ENCODE measurements around the gene UNC5B.

Gene UNC5B

DNA sequence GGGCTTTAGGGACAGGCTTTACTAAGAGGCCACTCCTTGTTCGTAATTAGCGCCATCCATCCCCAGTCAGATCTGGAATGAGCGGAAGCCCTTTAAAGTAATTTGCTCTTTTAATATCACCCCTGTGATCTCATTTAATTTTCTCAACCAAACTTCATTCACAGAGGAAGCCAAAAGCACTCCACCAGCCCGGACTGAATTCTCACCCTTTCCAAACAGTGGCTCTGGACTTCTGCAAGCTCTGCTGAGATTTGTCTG lies 43.1 kb downstream of the UNC5B start:
- DNase-seq (ENCODE audit: low read depth), result no peak

DNA sequence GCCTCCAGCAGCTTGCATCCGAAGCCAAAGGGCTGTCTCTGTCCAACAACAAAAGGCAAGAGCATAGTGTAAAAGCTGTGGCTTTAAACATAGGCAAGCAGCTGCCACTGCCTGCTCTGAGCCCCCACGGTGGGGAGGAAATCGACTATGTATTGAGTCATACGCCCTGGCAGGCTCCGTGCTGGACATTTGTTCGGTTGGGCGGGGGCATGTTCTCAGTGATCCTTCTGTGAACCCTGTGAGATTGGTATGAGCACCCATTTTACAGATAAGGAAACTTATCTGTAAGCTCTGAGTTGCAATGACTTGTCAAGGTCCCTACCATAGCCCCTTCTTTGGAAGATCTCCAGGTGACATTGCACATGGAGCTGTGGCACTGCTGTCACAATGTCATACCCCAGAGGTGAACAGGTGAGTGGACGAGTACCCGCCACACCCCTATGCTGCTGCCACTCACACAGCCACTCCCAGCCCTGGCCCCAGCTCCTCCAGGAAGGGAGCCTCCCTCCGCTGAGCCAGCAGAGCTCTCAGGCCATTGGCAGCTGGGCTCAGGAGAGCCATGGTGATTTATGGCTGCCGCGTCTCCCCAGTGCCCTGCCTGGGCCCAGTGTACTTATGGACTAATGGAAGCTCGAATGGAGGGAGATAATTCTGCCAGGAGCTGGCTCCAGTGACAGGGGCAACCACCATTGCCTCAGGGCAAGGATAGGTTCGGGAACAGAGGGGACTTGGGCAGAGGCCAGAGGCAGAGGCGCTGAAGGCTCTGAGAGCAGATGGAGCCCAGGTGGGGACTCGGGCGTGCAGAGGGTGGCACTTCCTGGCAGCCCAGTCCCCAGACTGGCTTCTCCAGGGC lies 43.7 kb downstream of the UNC5B start:
- DNase-seq (ENCODE audit: low read depth), result no peak

DNA sequence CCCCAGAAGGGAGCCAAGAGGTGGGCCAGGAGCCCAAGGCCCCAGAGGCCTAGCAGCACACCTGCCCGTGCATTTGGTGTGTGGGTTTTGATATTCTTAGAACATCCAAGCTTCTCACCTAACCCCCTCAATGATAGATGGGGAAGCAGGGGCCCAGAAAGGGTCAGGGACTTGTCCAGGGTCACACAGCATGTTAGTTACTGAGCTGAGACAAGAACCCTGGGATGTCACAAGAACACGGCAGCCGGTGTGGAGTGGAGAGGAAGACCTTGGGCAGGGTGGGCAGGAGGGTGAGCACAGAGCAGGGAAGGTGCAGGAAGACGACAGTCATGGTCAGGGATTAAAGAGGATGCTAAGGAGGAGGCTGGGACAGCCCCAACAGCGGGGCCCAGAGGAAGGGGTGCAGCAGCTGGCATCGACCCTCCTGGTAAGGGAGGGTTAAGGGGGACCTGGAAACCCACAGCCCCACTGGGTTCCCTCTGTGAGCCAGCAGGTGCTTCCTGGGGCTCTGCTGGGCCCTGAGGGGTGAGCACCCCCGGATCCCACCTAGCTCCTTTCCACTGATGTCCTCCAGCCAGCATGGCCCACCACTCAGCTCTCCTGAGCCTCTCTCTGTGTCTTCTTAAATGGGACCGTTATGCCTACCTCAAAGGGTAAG lies 44.4 kb downstream of the UNC5B start:
- no peak for DNase-seq (ENCODE audit: low read depth)

DNA sequence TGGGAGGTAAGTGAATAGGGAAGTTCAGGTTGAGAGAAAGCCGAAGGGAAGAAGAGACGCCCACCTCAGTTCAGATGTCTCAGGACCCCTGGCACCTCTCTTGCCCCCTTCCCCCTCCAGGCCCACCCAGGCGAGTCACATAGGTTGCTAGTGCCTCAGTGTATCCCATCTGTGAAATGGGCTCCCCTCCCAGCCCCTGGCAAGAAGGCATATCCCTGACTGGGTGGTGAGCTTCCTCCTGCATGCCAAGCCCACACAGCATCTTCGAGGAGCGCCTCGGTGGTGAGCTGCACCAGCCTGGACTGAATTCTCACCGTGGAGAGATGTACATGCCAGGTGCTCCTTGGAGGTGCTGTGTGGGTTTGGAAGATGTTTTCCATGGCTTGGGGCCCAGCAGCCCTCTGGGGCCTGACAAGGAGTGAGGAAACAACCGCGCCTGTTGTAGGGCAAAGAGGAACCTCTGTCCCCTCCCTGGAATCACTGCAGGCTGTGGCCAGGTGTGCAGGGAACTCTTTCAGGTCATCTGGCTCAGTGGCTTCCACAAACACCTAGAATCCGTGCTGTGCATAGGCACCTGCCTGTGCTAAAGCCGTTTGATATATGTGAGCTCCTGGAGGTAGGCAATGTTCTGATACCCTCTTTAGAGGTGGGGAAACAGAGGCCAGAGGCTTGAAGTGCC lies 45.1 kb downstream of the UNC5B start:
- DNase-seq (ENCODE audit: low read depth), result no peak

DNA sequence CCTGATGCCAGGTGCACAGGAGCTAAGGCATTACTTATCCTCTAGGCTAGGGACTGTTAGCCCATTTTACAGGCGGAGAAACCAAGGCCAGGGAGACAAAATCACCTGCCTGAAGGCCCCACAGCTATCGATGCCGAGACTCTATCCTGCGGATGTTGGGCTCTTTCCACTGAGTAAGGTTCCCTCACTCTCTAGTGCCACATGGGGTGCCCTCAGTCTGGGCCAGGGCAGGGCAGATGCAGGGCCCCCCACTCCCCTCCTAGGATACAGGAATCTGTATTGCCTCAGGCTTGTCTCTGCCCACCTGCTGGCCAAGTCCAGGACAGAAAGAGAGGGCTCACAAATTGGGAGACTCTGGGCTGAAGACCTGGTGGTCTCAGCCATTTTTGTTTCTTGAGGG lies 45.7 kb downstream of the UNC5B start:
- no peak for DNase-seq (ENCODE audit: low read depth)

DNA sequence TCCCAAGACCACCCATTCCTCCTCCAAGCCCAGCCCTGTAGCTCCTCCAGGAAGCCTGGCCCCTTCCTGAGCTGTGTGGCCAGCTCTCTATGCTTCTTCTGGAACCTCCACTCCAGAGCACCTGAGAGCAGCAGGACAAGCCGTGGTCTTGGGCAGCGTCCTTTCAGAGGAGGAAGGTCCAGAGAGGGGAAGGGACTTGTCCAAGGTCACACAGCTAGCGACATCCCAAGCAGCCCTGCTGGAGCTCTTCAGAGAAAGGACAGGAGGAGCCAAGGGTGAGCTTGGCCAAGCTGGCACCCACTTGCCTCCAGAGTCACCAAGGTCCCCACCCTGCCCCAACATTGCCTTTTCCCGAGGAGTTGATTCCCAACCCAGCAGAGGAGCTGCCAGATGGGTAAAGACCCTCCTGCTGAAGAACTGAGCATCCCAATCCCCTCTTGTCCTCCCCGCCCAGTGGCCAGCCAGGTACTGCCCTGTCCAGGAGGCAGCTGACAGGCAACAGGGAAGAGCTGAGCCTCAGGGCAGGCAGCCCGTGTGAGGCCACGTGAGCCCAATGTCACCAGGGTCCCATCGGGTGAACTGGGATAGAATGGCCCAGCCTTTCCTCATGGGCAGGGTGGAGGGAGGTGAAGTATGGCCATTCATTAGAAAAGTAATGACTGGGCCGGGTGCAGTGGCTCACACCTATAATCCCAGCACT lies 46.2 kb downstream of the UNC5B start:
- no peak for DNase-seq (ENCODE audit: low read depth)

DNA sequence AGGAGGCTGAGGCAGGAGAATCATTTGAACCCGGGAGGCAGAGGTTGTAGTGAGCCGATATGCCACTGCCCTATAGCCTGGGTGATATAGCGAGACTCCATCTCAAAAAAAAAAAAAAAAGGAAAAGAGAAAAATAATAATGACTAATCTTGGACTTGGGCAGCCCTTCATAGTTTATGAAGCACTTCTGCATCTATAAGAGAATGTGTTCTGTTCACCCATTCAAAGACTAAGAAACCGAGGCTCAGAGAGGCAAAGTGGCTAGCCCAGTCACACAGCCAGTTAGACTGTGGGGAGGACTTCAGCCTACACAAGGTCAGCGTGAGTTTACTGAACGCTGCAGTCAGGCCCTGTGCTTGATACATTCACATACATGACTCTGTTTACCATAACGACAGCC lies 46.9 kb downstream of the UNC5B start:
- no peak for DNase-seq (ENCODE audit: low read depth)

DNA sequence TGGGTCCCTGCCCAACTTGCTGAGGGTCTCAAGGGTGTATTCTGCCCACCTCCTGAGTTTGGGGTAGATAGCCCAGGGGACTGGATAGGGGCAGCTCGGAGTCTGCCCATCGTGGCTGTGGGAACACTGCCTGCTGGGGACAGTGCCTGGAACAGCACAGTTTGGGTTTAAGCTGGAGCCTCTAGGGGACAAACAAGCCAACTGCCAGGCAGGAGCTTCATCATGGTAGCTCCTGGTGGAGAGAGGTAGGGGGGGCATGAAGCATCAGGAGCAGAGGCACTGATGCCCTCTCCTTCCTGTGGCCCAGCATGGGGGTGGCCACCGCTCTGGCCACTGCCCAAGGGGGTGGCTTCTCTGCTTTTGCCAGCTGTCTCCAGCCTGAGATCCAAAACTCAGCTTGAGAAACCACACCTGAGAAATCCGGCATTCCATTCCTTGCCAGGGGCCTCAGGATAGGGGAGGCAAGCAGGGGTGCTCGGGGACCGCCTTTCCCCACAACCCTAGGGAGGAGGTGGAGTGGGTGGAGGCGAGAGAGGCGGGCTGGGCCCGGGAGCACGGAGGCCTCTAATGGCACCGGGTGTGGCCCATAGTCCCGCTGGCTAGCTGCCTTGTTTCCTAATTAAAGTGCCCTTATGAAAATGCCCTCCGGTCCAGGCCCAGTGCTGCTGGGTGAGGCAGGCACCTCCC lies 47.6 kb downstream of the UNC5B start:
- no peak for DNase-seq (ENCODE audit: low read depth)

DNA sequence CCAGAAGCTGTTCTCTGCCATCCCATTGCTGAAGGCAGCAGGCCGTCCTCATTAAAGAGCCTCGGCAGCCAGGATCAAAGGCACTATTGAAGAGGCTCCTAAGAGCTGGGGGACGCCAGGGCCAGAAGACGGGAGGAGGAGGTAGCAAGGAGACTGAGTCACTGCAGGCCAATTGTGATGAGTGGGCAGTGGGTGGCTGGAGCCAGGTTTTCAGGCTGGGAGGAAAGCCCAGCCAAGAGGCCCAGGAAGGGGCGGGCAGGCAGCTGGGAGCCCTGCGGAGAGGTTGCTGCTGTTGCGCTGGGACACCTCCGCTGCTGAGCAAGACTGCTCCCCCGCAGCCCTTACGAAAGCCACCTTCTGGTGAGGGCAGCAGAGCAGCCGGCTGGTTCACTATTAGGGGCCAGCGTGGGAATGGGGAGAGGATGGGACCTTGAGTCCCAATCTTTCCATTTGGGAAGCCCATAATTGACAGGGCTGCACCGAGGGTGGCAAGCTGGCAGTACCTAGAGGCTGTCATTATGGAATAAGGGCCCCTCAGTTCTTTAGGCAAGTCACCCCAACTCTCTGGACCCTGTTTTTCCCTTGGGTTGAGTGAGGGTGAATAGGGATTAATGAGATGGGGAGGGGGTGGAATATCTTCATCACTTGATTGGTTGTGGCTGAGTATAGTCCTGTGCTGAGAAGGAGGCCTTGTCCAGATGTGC lies 48.4 kb downstream of the UNC5B start:
- DNase-seq (ENCODE audit: low read depth), result no peak

DNA sequence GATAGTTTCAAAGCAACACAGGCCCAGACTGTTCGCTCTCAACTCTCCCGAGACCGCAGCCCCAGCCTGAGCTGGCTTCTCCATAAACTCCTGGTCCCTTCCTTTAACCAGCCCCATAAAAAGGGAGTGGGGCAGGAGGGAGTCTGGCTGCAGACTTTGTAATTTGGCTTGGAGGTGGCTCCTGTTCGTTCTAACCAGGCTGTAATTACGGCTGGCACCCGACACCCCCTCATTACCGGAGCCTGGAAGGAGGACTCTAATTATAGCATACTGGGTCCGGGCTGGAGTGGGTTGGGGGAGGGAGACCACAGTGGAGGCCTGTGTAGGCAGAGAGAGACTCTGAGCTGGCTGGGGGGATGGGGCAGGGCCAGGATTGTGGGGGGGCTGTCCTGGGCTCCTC lies 49.7 kb downstream of the UNC5B start:
- no peak for DNase-seq (ENCODE audit: low read depth)

DNA sequence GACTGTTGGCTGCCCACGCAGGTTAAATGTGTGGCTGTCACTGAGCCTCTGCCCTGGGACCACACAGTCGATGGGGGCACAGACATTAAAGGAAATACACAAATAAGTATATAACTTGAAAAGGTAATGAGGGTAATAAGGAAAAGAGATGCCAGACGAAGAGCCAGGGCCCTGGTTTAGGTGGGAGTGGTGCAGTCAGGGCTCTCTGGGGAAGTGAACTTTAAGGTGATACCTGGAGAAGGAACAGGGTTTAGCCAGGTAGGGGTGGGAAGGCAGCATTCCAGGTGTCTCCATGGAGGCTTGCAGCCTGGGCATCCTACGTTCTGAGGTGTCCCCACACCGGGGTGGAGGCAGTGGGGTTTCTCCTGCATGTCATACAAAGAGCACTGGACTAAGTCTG lies 50.4 kb downstream of the UNC5B start:
- DNase-seq (ENCODE audit: low read depth), result no peak

DNA sequence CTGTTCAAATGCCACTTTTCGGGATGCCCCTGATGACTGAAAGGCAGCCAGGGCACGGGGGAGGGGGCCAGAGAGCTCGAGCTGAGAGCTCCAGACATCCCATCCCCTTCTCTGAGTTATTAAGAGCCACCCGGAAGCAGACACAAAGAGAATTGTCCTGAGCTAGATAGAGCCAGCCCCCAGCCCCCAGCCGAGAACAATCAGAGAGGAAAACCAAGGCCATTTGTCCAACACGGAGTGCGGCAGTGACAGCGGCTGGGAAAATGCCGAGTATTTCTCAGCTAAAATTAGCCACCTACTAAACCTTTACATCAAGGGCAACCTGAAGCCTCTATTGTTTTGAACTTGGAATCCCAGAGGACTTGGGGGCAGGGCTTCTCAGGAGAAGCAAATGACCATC lies 51.0 kb downstream of the UNC5B start:
- DNase-seq (ENCODE audit: low read depth), result no peak

DNA sequence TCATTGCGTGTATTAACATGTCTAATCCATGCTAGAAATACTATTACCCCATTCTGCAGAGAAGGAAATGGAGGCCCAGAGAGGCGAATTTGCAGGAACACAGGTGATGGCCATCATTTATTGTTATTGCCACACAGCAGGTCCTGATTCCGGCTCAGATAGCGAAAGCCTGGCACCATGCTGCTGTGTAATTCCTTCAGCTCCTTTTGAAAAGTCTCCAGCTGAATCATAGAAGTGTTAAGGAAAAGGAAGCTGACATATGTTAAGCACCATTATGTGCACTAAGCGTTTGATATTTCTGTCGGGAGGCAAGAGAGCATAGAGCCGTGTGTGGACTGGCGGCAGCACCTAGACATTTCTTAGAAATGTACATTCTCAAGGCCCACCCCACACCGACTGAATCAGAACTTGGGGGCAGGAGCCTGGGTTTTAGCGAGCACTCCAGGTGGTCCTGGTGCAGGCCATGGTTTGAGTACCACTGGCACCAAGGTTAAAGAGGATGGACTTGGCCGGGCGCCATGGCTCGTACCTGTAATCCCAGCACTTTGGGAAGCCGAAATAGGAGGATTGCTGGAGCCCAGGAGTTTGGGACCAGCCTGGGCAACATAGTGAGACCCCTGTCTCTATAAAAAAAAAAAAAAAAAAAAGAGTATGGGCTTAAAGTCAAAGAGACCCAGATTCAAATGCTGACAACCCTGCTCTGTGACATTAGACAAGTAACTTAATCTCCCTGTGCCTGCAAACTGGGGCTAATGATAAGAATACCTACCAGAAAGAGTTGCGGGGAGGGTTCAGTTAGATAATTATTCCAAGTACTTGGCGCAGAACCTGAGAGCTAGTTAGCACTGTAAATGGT lies 52.2 kb downstream of the UNC5B start:
- DNase-seq (ENCODE audit: low read depth), result no peak

DNA sequence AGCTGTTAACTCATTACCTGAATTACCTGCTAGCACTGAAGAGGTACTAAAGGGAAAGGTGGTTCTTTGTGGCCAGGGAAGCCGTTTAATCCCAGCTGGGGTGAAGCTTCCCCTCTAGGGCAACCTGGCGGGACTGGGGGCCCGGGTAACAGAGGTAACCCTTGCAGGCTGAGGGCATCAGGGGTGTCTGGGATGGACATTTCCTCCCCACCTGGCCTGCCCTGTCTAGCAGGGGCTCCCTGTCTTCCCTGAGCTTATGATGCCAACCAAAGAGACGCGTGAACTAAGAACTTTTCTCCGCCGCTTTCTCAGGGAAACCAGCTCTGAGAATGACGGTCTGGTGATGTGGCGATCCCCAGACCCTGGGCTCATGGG lies 52.8 kb downstream of the UNC5B start:
- no peak for DNase-seq (ENCODE audit: low read depth)

DNA sequence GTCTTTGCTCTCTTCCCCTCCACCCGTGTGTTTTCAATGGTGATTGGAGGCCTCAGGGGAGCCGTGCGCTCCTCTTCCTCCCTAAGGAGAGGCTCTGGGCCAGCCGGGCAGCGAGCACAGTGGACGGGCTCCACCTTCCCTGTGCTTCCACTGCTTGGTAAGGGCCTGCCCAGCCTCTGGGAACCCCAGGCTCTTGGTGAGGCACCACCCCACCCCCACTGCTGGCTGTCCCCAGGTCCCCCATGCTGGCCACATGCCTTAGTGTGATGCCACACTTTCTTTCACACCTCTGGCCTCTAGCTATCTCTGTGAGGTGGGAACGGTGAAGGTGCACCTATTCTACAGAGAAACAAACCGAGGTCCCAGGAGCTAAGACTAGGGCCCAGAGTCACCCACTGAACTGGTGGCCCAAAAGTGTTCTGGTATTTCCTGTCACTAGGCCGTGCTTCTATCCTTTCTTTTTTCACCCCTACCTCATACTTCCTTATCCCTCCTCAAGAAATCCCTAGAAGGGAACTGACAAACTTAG lies 53.3 kb downstream of the UNC5B start:
- no peak for DNase-seq (ENCODE audit: low read depth)

DNA sequence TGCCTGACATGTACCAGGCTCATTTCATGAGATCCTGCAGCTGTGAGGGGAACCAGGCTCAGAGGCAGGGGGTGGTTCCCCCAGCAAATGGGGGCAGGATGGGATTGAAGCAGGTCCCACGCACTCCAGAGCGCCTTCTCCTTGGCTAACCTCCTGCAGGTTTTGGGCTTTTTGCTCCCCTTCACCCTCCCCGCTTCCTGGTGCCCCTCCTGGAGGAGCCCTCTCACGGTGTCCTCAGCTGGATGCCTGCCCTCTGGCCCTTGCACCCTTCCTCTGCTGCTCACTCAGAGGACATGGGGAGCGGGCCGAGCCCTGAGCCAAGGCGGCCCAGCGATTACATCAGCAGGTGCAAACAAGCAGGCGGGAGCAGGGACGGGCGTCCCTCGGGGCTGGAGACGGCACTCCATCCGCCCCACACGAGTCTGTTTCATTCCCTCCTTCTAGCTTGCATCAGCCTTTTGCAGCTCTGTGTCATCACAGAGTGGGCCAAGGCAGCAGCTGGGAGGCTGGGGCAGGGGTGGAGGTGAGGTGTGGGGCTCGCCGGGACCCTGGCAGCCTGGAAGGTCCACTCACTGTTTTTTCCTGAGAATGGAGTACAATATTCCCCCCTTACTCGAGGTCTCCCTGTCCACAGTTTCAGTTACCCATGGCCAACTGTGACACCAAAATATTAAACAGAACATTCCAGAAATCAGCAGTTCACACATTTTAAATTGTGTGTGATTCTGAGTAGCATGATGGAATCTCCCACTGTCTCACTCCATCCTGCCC lies 54.0 kb downstream of the UNC5B start:
- no peak for DNase-seq (ENCODE audit: low read depth)

DNA sequence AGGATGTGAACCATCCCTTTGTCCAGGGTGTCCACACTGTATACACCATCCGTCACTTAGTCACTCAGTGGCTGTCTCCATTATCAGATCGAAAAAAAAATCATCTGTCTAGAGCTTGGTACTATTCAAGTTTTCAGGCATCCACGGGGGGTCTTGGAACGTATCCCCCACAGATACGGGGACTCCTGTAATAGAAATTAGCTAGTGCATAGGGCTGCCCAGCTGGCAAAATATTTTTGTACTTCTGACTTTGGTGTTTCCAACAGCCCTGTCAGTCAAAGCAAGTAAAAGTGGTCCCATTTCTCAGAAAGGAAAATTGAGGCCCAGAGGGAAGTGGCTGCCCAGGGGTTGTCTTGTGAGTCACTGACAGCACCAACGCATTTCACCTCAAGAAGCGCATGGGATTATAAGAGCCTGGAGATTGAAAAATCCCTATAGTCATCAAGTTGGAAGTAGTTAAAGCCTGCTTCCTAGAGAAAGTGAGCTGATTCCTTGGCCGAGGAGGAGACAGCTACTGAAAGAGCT lies 54.6 kb downstream of the UNC5B start:
- DNase-seq (ENCODE audit: low read depth), result no peak

DNA sequence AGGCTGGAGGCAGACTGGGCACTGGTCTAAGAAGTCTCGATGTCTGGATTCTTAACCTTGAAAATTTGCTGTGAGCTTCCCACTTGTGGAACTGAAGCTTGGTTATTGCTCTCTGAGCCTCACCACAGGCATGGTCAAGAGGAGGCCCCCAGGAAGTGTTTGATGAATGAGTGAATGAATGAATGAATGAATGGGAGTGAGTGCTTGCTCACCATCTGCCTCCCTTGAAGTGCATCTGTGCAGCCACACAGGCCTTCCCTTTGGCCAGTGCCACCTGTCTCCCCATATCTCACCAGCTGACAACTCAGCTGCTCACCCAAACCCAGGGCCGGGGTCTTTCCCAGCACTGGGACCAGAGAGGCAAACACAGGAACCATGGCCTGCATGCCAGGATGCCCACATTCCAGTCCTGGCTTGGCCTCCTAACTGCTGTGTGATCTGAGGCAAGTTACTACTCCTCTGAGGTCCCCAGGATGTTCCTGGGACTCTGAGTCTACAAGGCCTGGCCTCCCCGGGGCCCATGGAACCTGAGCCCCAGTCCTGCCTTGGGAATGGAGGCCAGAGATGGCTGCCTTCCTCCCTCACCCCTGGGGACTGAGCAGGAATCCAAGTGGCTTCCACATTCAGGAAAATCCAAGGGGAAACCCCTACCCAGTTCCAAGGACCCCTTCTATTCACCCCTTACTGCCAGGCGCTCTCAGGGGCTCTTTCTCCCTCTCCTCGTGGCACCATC lies 55.3 kb downstream of the UNC5B start:
- DNase-seq (ENCODE audit: low read depth), result no peak

DNA sequence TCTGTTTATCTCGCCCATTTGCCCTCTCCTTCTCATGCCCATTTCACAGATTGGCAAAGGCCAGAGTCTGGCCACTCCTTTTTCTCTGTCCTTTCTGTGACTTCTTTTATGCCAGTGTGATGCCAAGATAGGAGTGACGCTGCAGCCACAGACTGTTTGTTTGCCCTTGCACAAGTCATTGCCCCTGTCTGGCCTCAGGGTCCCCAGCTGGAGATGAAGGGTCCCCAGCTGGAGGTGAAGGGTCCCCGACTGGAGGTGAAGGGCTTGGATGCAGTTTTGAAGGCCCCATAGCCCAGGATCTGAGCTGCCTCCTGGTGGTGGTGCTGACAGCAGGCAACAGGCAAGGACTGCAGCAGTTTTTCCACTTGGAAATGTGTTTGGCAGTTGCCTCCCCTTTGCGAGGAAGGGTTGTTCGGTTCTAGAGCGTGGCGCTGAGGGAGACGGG lies 55.9 kb downstream of the UNC5B start:
- no peak for DNase-seq (ENCODE audit: low read depth)

Measured in activated T-cell treated with anti-CD3 and anti-CD28 coated beads for 1 hour (primary cell).